ENCODE results near the gene SYNGR1. TPM values are rescaled to one million over a fixed set of nuclear protein-coding genes. Genes with fewer than 3 reads are reported as not detected.

The SYNGR1 gene
- total and polyA plus RNA-seq, 2 of the 8 experiments (the other 6 are each of a cell fraction or from before 2014, with no cell fraction given): 32.5 to 84.7 TPM

GRCh38 chr22:39431216-39431801 is 81.5 kb downstream of the SYNGR1 start:
- ChIA-PET CTCF (ENCODE audit: partially characterized antibody) (no interaction called here), POLR2A (ENCODE audit: partially characterized antibody) (interaction anchor here (5.5 kb wide), 1 partner anchor 113 kb away, joined by 48 read pairs; the partner anchor contains the start of gene RPL3)
- Histone ChIP-seq H3K36me3 (ENCODE audit: control insufficient read depth in 2 of 4, insufficient read depth in 4 of 4, low read length in 3 of 4) (peaks cover 0 to 11% (median 3%) of the 10 kb centered on the region in 4 experiments; a peak in 4 of 8 replicates), H4K8ac (ENCODE audit: extremely low read depth, insufficient read depth, low read length) (peak overlapping the region; percentile 57; the same call in 1 of the 2 replicates), H3K4me3 (ENCODE audit: extremely low read depth in 1 of 4, insufficient read depth in 2 of 4, low read depth in 3 of 4, low read length in 4 of 4) (no peak overlapping the region), H3K27me3 (replicated peaks in 1 of 4; ENCODE audit: control insufficient read depth in 3 of 4, extremely low read depth in 1 of 4, insufficient read depth in 3 of 4, low read length in 3 of 4) (no peaks in the 10 kb centered on the region), H3K27ac (ENCODE audit: low read depth, low read length) (no peak overlapping the region), H3K9ac (replicated peaks in 1 of 4; ENCODE audit: extremely low read depth in 1 of 4, low read depth in 3 of 4, low read length in 3 of 4) (no peak overlapping the region; a peak in 1 of 7 replicates), H3K18ac (ENCODE audit: extremely low read depth, low read length) (no peak overlapping the region), H2AK5ac (ENCODE audit: low read depth, low read length) (no peak overlapping the region), H3K9me3 (ENCODE audit: insufficient read depth in 2 of 2, low read depth in 1 of 2, low read length in 1 of 2) (no peaks in the 10 kb centered on the region), H3K79me2 (ENCODE audit: control insufficient read depth in 1 of 2, insufficient read depth in 2 of 2, low read length in 2 of 2) (no peaks in the 10 kb centered on the region), H4K91ac (replicated peaks; ENCODE audit: insufficient read length, low read length) (peak overlapping the region; percentile 69), H3K79me1 (ENCODE audit: low read depth, low read length) (no peaks in the 10 kb centered on the region; the same call in 1 of the 2 replicates), H2BK15ac (ENCODE audit: low read length) (no peak overlapping the region), H2BK12ac (ENCODE audit: low read depth, low read length) (0 out of 2 replicates have a peak overlapping the region, but pooled peaks have one; percentile 98), H3K23ac (ENCODE audit: insufficient read length) (no peak overlapping the region), H3K56ac (replicated peaks; ENCODE audit: insufficient read length, low read depth, low read length) (no peak overlapping the region), H3K14ac (ENCODE audit: insufficient read length) (no peak overlapping the region), H4K5ac (ENCODE audit: insufficient read length, low read depth, low read length) (no peak overlapping the region), H2BK20ac (ENCODE audit: low read length) (no peak overlapping the region), H3K23me2 (ENCODE audit: low read depth, low read length) (no peaks in the 10 kb centered on the region; the same call in 1 of the 2 replicates), H3K4me2 (ENCODE audit: insufficient read depth in 1 of 2, low read depth in 2 of 2, low read length in 2 of 2) (no peak overlapping the region), H3K4me1 (replicated peaks in 1 of 4; ENCODE audit: control insufficient read depth in 3 of 4, insufficient read depth in 4 of 4, low read length in 3 of 4) (peaks cover 8 to 23% (median 17%) of the 10 kb centered on the region in 4 experiments), H3K4ac (replicated peaks; ENCODE audit: insufficient read length, low read depth, low read length) (no peak overlapping the region), H4K20me1 (replicated peaks in 1 of 2; ENCODE audit: control insufficient read depth in 1 of 2, insufficient read depth in 2 of 2, low read length in 2 of 2) (peaks cover 0 to 3% of the 10 kb centered on the region in 2 experiments), H2BK120ac (replicated peaks; ENCODE audit: low read depth, low read length) (no peak overlapping the region), H2AFZ (ENCODE audit: low read length) (no peak overlapping the region), H2BK5ac (ENCODE audit: low read depth, low read length) (peak overlapping the region; percentile 98; the same call in 1 of the 2 replicates)
- DNase-seq (ENCODE audit: low read depth in 1 of 2, low spot score in 2 of 2) (no peak), FAIRE-seq (no peak)
- WGBS, 2 experiments (ENCODE audit: extremely low coverage in 1 of 2, insufficient coverage in 1 of 2, insufficient read length in 1 of 2, insufficient replicate concordance in 2 of 2, low coverage in 1 of 2, low lambda C conversion rate in 2 of 2, missing lambda C conversion rate in 1 of 2): 88% methylated on average over 11 of the region's 11 CpGs; no CpG with 5 or more reads in 1 of the 2 experiments
- TF ChIP-seq TBP (IDR thresholded peaks at IDR 0.05; ENCODE audit: low read depth, low read length) (no peak), BCL11A (IDR thresholded peaks at IDR 0.05; ENCODE audit: low read depth in 2 of 2, low read length in 2 of 2) (no peak), PHF8 (conservative IDR thresholded peaks at IDR 0.05; ENCODE audit: low read depth, low read length) (no peak), KDM5A (IDR thresholded peaks at IDR 0.05; ENCODE audit: low read length) (no peak), TAF1 (IDR thresholded peaks at IDR 0.05; ENCODE audit: low read depth, low read length) (no peak), GABPA (IDR thresholded peaks at IDR 0.05; ENCODE audit: borderline replicate concordance, insufficient read depth, low read length) (no peak), TCF12 (IDR thresholded peaks at IDR 0.05; ENCODE audit: low read depth, low read length) (no peak)
